ENCODE measurements around the gene EFNB3.

The EFNB3 gene

GRCh38 chr17:7719661-7720060, 14.7 kb downstream of the EFNB3 start (continued):
- no peak for TF ChIP-seq POU6F1 (CRISPR knock-in tag; IDR thresholded peaks at IDR 0.05; ENCODE audit: borderline replicate concordance, low read depth)
- TF ChIP-seq TSHZ2 (CRISPR knock-in tag; IDR thresholded peaks at IDR 0.05), result no peak
- no peak for TF ChIP-seq ZNF565 (CRISPR knock-in tag; conservative IDR thresholded peaks at IDR 0.05; ENCODE audit: low read depth)
- no peak for TF ChIP-seq ZNF8 (CRISPR knock-in tag; IDR thresholded peaks at IDR 0.05)
- TF ChIP-seq ESRRG (CRISPR knock-in tag; IDR thresholded peaks at IDR 0.05), result no peak
- no peak for TF ChIP-seq ZFP3 (CRISPR knock-in tag; IDR thresholded peaks at IDR 0.05)
- TF ChIP-seq ARNTL (CRISPR knock-in tag; IDR thresholded peaks at IDR 0.05; ENCODE audit: borderline replicate concordance, low read depth), result no peak
- TF ChIP-seq TCF4 (CRISPR knock-in tag; IDR thresholded peaks at IDR 0.05; ENCODE audit: borderline replicate concordance), result no peak
- TF ChIP-seq GLIS3 (CRISPR knock-in tag; IDR thresholded peaks at IDR 0.05), result no peak

GRCh38 chr17:7720125-7720524, 15.1 kb downstream of the EFNB3 start:
- no peak for ATAC-seq
- no peak for TF ChIP-seq CREB5 (CRISPR knock-in tag; IDR thresholded peaks at IDR 0.05; ENCODE audit: low read depth)
- TF ChIP-seq CSRNP3 (CRISPR knock-in tag; IDR thresholded peaks at IDR 0.05), result no peak
- no peak for TF ChIP-seq ZFP3 (CRISPR knock-in tag; IDR thresholded peaks at IDR 0.05)
- no peak for TF ChIP-seq TOX (CRISPR knock-in tag; IDR thresholded peaks at IDR 0.05; ENCODE audit: borderline replicate concordance)
- no peak for TF ChIP-seq PPARA (CRISPR knock-in tag; IDR thresholded peaks at IDR 0.05; ENCODE audit: borderline replicate concordance)
- no peak for TF ChIP-seq POU6F1 (CRISPR knock-in tag; IDR thresholded peaks at IDR 0.05; ENCODE audit: borderline replicate concordance, low read depth)
- no peak for TF ChIP-seq SNAI2 (CRISPR knock-in tag; IDR thresholded peaks at IDR 0.05)
- TF ChIP-seq ISL1 (CRISPR knock-in tag; IDR thresholded peaks at IDR 0.05), result no peak
- no peak for TF ChIP-seq CSDC2 (CRISPR knock-in tag; IDR thresholded peaks at IDR 0.05)
- no peak for TF ChIP-seq ZNF8 (CRISPR knock-in tag; IDR thresholded peaks at IDR 0.05)
- TF ChIP-seq ZC3H10 (CRISPR knock-in tag; IDR thresholded peaks at IDR 0.05), result no peak
- TF ChIP-seq ZNF565 (CRISPR knock-in tag; conservative IDR thresholded peaks at IDR 0.05; ENCODE audit: low read depth), result no peak
- TF ChIP-seq GLIS3 (CRISPR knock-in tag; IDR thresholded peaks at IDR 0.05), result no peak
- TF ChIP-seq PATZ1 (CRISPR knock-in tag; IDR thresholded peaks at IDR 0.05; ENCODE audit: borderline replicate concordance), result no peak
- TF ChIP-seq TSHZ2 (CRISPR knock-in tag; IDR thresholded peaks at IDR 0.05), result no peak
- TF ChIP-seq ZFP30 (CRISPR knock-in tag; IDR thresholded peaks at IDR 0.05), result no peak
